NCI-H2107 treated with DMSO at 0.1 percent for 48 hours (cell line): Measurements from ENCODE around the gene COL5A1.

Source experiments
- DNase-seq: peaks from one replicate; lab custom pipeline; 2025; ENCODE audit not compliant: unreplicated experiment; lab: John Stamatoyannopoulos, UW

Gene COL5A1

GRCh38 chr9:134759913-134760312 is 118.3 kb downstream of the COL5A1 start:
- no peak for DNase-seq

GRCh38 chr9:134760750-134761420 is 119.3 kb downstream of the COL5A1 start:
- no peak for DNase-seq

GRCh38 chr9:134764473-134765269 is 123.1 kb downstream of the COL5A1 start:
- no peak for DNase-seq

- no peak for DNase-seq
Observed at GRCh38 chr9:134765785-134766184, 124.2 kb downstream of the COL5A1 start.

GRCh38 chr9:134766587-134766986 is 125.0 kb downstream of the COL5A1 start:
- DNase-seq: no peak

GRCh38 chr9:134768332-134768708 is 126.7 kb downstream of the COL5A1 start:
- no peak for DNase-seq

- no peak for DNase-seq
Observed at GRCh38 chr9:134768709-134769351, 127.2 kb downstream of the COL5A1 start.

- no peak for DNase-seq
Observed at GRCh38 chr9:134770972-134771971, 129.7 kb downstream of the COL5A1 start.

GRCh38 chr9:134772331-134772730 is 130.7 kb downstream of the COL5A1 start:
- no peak for DNase-seq

- DNase-seq: no peak
Observed at GRCh38 chr9:134773842-134774241, 132.2 kb downstream of the COL5A1 start.

- DNase-seq: no peak
Observed at GRCh38 chr9:134774410-134774809, 132.8 kb downstream of the COL5A1 start.

GRCh38 chr9:134775081-134775951 is 133.7 kb downstream of the COL5A1 start:
- DNase-seq: no peak

- no peak for DNase-seq
Observed at GRCh38 chr9:134776080-134776796, 134.6 kb downstream of the COL5A1 start.

- DNase-seq: no peak
Observed at GRCh38 chr9:134777153-134777552, 135.6 kb downstream of the COL5A1 start.

GRCh38 chr9:134778156-134778555 is 136.6 kb downstream of the COL5A1 start:
- no peak for DNase-seq

GRCh38 chr9:134778841-134779411 is 137.3 kb downstream of the COL5A1 start:
- DNase-seq: peak; percentile 1

- DNase-seq: no peak
Observed at GRCh38 chr9:134779640-134780039, 138.0 kb downstream of the COL5A1 start.

GRCh38 chr9:134781591-134782302 is 140.1 kb downstream of the COL5A1 start:
- no peak for DNase-seq
